Omental fat pad (tissue), 4 donors: ENCODE results near the gene METTL17. TPM values are rescaled to one million over a fixed set of nuclear protein-coding genes. Genes with fewer than 3 reads are reported as not detected.
"Not testable (repeated sequence)": the region's sequence is repeated elsewhere in the genome, so short reads cannot be mapped to it uniquely, and the experiment has no call there.

Experiments
- ATAC-seq: fragments of 150-250 bp; one replicate; pipeline ENCODE4 v1.9.1; 2016; ENCODE audit warnings: mild to moderate bottlenecking, moderate library complexity; ENCODE audit not compliant: low FRiP score
- DNase-seq: peaks from one replicate; pipeline ENCODE4 v3.0.0-alpha.2; 2019; ENCODE audit warnings: low spot score
- total RNA-seq, 4 donors: library from RNA; depleted of rRNA; stranded (reverse); fragments of >200 nt; gene quantifications; one replicate each; pipeline ENCODE4 v1.1.0, GENCODE V29; 2016
- TF ChIP-seq, protein P1 (sequence below), 3 donors: fragments of 450-650 bp; IDR thresholded peaks; one replicate each; pipeline ENCODE4 v1.5.1; 2016 to 2017; ENCODE audit warnings: antibody characterized with exemption in 3 of 3, mild to moderate bottlenecking in 3 of 3, moderate library complexity in 2 of 3

METTL17 gene
- total RNA-seq, 4 donors from 2014 or later: 36.8 to 89.7 (median 51.3) TPM

DNA sequence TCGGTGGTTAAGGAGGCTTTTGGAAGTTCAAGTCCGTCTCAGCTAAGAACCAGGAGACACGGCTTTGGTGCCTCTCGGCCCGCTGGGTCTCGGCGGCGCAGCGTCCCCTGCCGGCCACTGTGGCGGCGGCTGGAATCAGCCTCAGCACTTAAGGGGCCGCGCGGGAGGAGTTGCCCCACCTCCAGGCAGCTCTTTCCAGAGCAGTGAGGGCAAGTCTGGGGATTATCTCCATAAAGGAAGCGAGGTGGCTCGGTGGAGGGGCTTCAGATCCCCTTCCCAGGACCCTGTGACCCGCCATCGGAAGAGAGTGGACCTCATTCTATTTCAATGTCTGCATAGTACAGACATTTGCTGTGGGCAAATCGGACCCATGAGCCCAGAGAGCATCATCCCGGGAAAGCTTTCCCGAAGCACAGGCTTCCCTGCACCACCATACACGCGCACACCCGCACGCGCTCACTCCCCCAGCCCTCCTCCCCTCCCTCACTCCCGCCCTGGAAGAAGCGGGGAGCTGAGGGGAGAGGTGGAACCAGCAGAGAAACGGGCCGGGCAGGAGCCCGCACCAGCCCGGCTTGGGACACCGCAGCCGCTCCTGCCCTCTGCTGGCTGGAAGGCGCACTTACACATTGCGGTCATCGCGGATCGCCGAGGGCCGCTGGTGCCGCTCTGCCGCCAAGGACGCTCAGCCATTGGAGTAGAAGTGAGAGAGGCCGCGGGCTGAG is 18.6 kb upstream of the METTL17 start:
- TF ChIP-seq, protein P1, sequence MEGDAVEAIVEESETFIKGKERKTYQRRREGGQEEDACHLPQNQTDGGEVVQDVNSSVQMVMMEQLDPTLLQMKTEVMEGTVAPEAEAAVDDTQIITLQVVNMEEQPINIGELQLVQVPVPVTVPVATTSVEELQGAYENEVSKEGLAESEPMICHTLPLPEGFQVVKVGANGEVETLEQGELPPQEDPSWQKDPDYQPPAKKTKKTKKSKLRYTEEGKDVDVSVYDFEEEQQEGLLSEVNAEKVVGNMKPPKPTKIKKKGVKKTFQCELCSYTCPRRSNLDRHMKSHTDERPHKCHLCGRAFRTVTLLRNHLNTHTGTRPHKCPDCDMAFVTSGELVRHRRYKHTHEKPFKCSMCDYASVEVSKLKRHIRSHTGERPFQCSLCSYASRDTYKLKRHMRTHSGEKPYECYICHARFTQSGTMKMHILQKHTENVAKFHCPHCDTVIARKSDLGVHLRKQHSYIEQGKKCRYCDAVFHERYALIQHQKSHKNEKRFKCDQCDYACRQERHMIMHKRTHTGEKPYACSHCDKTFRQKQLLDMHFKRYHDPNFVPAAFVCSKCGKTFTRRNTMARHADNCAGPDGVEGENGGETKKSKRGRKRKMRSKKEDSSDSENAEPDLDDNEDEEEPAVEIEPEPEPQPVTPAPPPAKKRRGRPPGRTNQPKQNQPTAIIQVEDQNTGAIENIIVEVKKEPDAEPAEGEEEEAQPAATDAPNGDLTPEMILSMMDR (IDR thresholded peaks at IDR 0.05): peak in 2 of 3 donors; percentile 72 to 77
- DNase-seq (peak; percentile 77), ATAC-seq (peak; percentile 96)

DNA sequence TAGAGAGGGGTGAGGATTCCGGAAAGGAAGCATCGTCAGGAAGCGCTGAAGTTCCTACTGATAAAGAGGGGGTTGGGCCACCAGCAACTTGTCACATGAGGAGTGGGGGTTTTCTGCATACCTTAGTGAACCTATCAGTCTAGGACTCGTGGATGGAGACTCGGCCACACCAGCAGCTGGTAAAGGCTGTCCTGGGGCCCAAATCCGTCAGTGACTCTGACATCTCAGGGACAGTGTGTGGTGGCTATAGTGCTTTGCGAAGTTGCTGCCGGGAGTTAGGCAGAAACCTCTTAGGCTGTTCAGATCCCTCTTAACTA is 18.1 kb upstream of the METTL17 start:
- no peak for DNase-seq
- ATAC-seq: peak; percentile 63
- TF ChIP-seq, protein P1 (IDR thresholded peaks at IDR 0.05): no peak

DNA sequence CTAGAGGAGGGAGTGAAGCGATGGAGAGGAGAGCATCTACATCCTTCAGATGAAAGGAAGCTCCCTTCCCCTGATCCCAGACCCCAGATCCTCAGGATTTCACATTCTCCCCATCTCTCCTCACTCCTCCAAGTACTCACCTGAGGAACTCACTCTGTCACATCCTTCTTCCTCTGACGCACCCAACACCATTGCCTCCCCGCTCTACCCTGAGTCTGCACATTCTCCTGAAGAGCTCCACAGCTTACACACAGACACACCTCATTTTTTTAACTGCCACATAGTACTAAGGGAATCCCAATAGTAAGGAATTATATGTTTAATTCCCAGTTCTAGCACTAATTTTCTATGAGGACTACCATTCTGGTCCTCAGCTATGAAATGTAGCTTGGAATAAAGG is 16.3 kb upstream of the METTL17 start:
- DNase-seq (no peak), ATAC-seq (no peak)
- TF ChIP-seq, protein P1 (IDR thresholded peaks at IDR 0.05): no peak

DNA sequence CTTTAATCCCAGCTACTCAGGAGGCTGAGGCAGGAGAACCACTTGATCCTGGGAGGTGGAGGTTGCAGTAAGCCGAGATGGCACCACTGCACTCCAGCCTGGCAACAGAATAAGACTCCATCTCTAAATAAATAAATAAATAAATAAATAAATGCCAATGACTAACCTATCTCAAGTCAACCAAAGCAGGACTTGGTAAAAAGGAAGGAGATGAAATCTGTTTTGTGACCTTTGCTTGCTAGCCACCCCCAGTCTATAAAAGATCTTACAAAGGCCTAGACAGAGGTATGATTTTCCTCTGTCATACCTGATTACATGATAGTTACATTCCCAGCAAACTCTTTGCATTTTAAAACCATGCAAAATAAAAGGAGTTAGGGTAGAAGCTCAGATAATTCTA is 13.5 kb upstream of the METTL17 start:
- DNase-seq: no peak
- no peak for ATAC-seq
- TF ChIP-seq, protein P1 (IDR thresholded peaks at IDR 0.05): no peak

DNA sequence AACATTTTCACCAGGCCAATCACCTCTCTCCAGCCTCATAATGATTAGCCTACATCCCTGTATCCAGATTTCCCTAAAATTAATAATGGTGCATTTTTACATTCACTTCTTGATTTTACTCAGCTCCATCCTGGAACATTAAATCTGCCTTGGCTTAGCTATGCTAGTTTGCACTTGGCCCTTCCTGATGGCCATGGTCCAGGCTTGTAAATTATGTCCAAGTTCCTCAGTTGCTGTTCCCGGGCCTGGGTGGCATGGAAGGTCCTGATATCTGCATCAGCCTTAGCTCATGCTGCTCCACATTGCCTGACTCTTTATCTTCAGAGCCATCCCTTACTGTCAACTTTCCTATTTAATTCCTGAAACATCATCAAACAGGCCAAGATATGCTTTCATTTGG is 11.1 kb upstream of the METTL17 start:
- ATAC-seq (no peak), DNase-seq (no peak)
- TF ChIP-seq, protein P1 (IDR thresholded peaks at IDR 0.05): no peak

DNA sequence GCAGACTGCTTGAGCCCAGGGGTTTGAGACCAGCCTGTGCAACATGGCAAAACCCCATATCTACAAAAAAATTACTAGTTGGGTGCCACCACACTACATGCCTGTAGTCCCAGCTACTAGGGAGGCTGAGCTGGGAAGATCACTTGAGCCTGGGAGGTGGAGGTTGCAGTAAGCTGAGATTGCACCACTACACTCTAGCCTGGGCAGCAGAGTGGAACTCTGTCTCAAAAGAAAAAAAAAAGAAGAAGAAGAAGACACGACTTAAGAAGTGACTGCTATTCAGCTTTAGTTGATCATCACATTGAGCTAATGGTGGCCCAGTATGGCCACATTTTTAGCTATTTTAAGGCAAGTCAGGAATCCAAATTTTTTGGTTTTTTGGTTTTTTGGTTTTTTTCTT is 8.9 kb upstream of the METTL17 start:
- TF ChIP-seq, protein P1 (IDR thresholded peaks at IDR 0.05): no peak
- ATAC-seq: no peak
- DNase-seq: no peak

DNA sequence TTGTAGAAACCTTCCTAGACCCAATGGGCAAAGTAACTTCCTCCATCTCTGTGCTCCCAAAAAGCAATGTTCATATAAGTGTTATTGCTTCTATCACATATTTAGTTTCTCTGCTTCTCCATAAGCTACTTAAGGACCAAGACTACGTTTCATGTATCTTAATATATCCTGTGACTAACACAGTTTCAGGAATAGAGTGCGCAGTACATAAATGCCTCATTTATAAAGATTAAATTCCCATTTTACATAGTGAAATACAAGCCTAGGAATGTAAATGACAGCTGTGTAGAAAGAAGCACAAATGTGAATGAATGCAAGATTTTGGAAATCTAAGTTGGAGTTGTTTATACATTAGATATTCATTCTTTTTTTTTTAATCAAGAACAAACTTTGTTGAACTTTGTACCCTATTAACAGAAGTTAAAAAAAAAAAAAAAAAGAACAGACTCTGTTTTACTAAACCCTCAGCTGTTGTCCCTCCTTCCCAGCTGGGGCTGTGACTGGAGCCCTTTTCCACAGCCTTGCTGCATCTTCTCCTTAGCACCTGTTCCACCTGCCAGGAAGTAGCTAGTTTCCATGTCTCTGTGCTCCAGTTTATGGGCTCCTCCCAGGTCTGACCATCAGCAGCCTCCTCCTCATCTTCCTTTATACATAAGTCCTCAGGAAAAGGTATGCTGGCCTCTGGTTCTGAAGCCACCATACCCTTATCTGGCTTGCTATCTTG is 7.0 kb upstream of the METTL17 start:
- DNase-seq (no peak), ATAC-seq (no peak)
- TF ChIP-seq, protein P1 (IDR thresholded peaks at IDR 0.05): no peak

DNA sequence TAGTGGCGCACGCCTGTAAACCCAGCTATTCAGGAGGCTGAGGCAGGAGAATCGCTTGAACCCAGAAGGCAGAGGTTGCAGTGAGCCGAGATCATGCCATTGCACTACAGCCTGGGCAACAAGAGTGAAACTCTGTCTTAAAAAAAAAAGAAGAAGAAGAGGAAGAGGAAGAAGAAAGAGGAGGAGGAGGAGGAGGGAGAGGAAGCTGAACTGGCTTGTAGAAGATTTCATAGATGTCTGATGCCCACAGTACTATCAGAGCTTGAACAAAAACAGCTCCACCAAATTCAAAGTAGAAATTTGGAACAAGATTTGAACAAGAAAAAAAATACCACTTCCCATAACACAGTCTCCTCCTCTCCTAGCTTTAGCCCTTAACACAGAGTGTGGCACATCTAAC is 4.1 kb upstream of the METTL17 start:
- not testable (repeated sequence) for ATAC-seq, DNase-seq
